Measurements from ENCODE around the gene LRFN2. TPM values are rescaled to one million over a fixed set of nuclear protein-coding genes. Genes with fewer than 3 reads are reported as not detected.

LRFN2 gene
- polyA plus RNA-seq, 1 of the 3 experiments (the other 2 are of a cell fraction) = 0.02 TPM

DNA sequence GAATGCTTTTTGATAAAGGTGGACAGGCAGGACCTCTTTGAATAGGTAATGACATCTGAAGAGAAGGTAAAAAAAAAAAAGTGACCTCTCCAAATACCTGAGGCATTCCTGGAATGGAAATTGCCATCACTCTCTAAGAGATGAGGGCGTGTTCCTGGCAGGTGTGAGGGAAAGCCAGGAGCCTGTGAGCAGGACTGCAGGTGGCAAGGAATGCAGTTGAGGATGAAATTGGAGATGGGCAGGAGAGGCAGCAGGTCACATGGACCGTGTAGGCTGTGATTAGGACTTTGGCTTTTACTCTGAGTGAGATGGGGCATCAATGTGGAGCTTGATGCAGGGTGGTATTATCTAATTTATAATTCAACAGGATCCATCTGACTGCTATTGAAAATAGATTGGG is 227.4 kb downstream of the LRFN2 start:
- no peaks in the 10 kb centered on the region for H3F3A ChIP-seq (replicated peaks; ENCODE audit: insufficient read depth)
- H3K4me2 ChIP-seq = no peak overlapping the region
- ChIA-PET CTCF (interaction anchor here (0.6 kb wide), 1 partner anchor 15 kb away, joined by 4 read pairs; no protein-coding TSS in a partner anchor), POLR2A (no interaction called here)
- TF ChIP-seq GABPA (IDR thresholded peaks at IDR 0.05; ENCODE audit: low read depth) (no peak), FOSL2 (IDR thresholded peaks at IDR 0.05; ENCODE audit: borderline replicate concordance, low read depth) (no peak), EP300 (IDR thresholded peaks at IDR 0.05; ENCODE audit: borderline replicate concordance in 1 of 2, low read depth in 1 of 2, low read length in 1 of 2) (no peak), FOXM1 (IDR thresholded peaks at IDR 0.05; ENCODE audit: low read depth) (no peak), CTCF (IDR thresholded peaks at IDR 0.05) (no peak)
- H3K9me3 ChIP-seq = no peaks in the 10 kb centered on the region
- no peaks in the 10 kb centered on the region for H3K27me3 ChIP-seq (ENCODE audit: insufficient read depth)
- DNase-seq = no peak
- WGBS (ENCODE audit: low lambda C conversion rate) = 28% methylated on average over 2 of the region's 2 CpGs
- H4K20me1 ChIP-seq (ENCODE audit: insufficient read depth) = no peaks in the 10 kb centered on the region
- H3K9me2 ChIP-seq = no peaks in the 10 kb centered on the region
- no peaks in the 10 kb centered on the region for H3K4me1 ChIP-seq (ENCODE audit: control insufficient read depth in 1 of 2, insufficient read depth in 2 of 2, low read depth in 1 of 2, low read length in 1 of 2)
- no peak overlapping the region for H3K4me3 ChIP-seq (ENCODE audit: low read depth in 2 of 2, low read length in 1 of 2)
- no peak overlapping the region for H3K27ac ChIP-seq (ENCODE audit: low read depth in 2 of 2, low read length in 1 of 2)
- no peak overlapping the region for H2AFZ ChIP-seq (ENCODE audit: low read depth)
- H3K79me2 ChIP-seq (ENCODE audit: insufficient read depth) = no peaks in the 10 kb centered on the region
- no peaks in the 10 kb centered on the region for H3K36me3 ChIP-seq (replicated peaks in 1 of 2; ENCODE audit: control insufficient read depth in 1 of 2, insufficient read depth in 2 of 2, low read length in 1 of 2)
- no peak overlapping the region for H3K9ac ChIP-seq

GRCh38 chr6:40358473-40359460 is 228.4 kb downstream of the LRFN2 start:
- CTCF ChIA-PET = interaction anchor here (0.6 to 0.7 kb wide), 2 partner anchors 14 to 30 kb away, joined by 4 read pairs; no protein-coding TSS in a partner anchor
- WGBS (ENCODE audit: low lambda C conversion rate) = 72% methylated on average over 6 of the region's 6 CpGs
- no peak for DNase-seq
- TF ChIP-seq ZBTB33 (IDR thresholded peaks at IDR 0.05; ENCODE audit: borderline replicate concordance, low read depth) (no peak), GATA2 (CRISPR knock-in tag; IDR thresholded peaks at IDR 0.05) (no peak), SIN3A (IDR thresholded peaks at IDR 0.05; ENCODE audit: borderline replicate concordance, low read depth, low read length) (no peak), NFIC (IDR thresholded peaks at IDR 0.05; ENCODE audit: borderline replicate concordance) (no peak), NRF1 (IDR thresholded peaks at IDR 0.05; ENCODE audit: low read depth, low read length) (no peak), MEF2A (IDR thresholded peaks at IDR 0.05; ENCODE audit: borderline replicate concordance, low read depth) (no peak), CTCF (IDR thresholded peaks at IDR 0.05) (no peak), EP300 (IDR thresholded peaks at IDR 0.05; ENCODE audit: borderline replicate concordance in 1 of 2, low read depth in 1 of 2, low read length in 1 of 2) (no peak)
- TF ChIP-seq, protein P1, sequence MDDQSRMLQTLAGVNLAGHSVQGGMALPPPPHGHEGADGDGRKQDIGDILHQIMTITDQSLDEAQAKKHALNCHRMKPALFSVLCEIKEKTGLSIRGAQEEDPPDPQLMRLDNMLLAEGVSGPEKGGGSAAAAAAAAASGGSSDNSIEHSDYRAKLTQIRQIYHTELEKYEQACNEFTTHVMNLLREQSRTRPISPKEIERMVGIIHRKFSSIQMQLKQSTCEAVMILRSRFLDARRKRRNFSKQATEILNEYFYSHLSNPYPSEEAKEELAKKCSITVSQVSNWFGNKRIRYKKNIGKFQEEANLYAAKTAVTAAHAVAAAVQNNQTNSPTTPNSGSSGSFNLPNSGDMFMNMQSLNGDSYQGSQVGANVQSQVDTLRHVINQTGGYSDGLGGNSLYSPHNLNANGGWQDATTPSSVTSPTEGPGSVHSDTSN (IDR thresholded peaks at IDR 0.05) = no peak
- TF ChIP-seq, protein P2, sequence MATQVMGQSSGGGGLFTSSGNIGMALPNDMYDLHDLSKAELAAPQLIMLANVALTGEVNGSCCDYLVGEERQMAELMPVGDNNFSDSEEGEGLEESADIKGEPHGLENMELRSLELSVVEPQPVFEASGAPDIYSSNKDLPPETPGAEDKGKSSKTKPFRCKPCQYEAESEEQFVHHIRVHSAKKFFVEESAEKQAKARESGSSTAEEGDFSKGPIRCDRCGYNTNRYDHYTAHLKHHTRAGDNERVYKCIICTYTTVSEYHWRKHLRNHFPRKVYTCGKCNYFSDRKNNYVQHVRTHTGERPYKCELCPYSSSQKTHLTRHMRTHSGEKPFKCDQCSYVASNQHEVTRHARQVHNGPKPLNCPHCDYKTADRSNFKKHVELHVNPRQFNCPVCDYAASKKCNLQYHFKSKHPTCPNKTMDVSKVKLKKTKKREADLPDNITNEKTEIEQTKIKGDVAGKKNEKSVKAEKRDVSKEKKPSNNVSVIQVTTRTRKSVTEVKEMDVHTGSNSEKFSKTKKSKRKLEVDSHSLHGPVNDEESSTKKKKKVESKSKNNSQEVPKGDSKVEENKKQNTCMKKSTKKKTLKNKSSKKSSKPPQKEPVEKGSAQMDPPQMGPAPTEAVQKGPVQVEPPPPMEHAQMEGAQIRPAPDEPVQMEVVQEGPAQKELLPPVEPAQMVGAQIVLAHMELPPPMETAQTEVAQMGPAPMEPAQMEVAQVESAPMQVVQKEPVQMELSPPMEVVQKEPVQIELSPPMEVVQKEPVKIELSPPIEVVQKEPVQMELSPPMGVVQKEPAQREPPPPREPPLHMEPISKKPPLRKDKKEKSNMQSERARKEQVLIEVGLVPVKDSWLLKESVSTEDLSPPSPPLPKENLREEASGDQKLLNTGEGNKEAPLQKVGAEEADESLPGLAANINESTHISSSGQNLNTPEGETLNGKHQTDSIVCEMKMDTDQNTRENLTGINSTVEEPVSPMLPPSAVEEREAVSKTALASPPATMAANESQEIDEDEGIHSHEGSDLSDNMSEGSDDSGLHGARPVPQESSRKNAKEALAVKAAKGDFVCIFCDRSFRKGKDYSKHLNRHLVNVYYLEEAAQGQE (IDR thresholded peaks at IDR 0.05; ENCODE audit: low read depth, low read length) = no peak

More at GRCh38 chr6:40358473-40359460, 228.4 kb downstream of the LRFN2 start:
- H3K79me2 ChIP-seq (ENCODE audit: insufficient read depth) = no peaks in the 10 kb centered on the region
- H3K4me2 ChIP-seq = no peak overlapping the region
- H3K4me1 ChIP-seq (ENCODE audit: control insufficient read depth in 1 of 2, insufficient read depth in 2 of 2, low read depth in 1 of 2, low read length in 1 of 2) = no peaks in the 10 kb centered on the region
- no peaks in the 10 kb centered on the region for H4K20me1 ChIP-seq (ENCODE audit: insufficient read depth)
- H3K36me3 ChIP-seq (replicated peaks in 1 of 2; ENCODE audit: control insufficient read depth in 1 of 2, insufficient read depth in 2 of 2, low read length in 1 of 2) = no peaks in the 10 kb centered on the region
- POLR2A ChIA-PET = no interaction called here
- H3F3A ChIP-seq (replicated peaks; ENCODE audit: insufficient read depth) = no peaks in the 10 kb centered on the region
- H3K27ac ChIP-seq (ENCODE audit: low read depth in 2 of 2, low read length in 1 of 2) = no peak overlapping the region
- H3K9ac ChIP-seq = no peak overlapping the region
- H3K4me3 ChIP-seq (ENCODE audit: low read depth in 2 of 2, low read length in 1 of 2) = no peak overlapping the region
- H2AFZ ChIP-seq (ENCODE audit: low read depth) = no peak overlapping the region
- H3K27me3 ChIP-seq (ENCODE audit: insufficient read depth) = no peaks in the 10 kb centered on the region
- H3K9me3 ChIP-seq = no peaks in the 10 kb centered on the region
- H3K9me2 ChIP-seq = no peaks in the 10 kb centered on the region
